Heart left ventricle (tissue), 16 donors: ENCODE data around the gene CLK2. TPM values are rescaled to one million over a fixed set of nuclear protein-coding genes. Genes with fewer than 3 reads are reported as not detected.
"Not testable (repeated sequence)": the region's sequence is repeated elsewhere in the genome, so short reads cannot be mapped to it uniquely, and the experiment has no call there.

Source experiments
- ATAC-seq, 4 donors: fragments of 200-7000 bp; cut with Tn5 transposase; one replicate each; pipeline ENCODE4 v1.9.1; 2020 to 2022; ENCODE audit warnings: moderate library complexity in 4 of 4, mild to moderate bottlenecking in 3 of 4, moderate number of reproducible peaks in 1 of 4
- DNase-seq, 5 donors: peaks; one replicate each; pipeline ENCODE4 v3.0.0-alpha.2; 2020
- H3K27ac ChIP-seq, 12 donors: fragments of 200-600 bp; sonication (generic) in 4 of 12; one replicate each; pipeline versions ENCODE4 v1.5.0 to v1.8.0; 2016 to 2022; ENCODE audit warnings: mild to moderate bottlenecking in 2 of 12
- H3K27me3 ChIP-seq, 9 donors: fragments of 200-600 bp; sonication (generic) in 2 of 9; one replicate each; pipeline versions ENCODE4 v1.5.1 to v1.8.0; 2016 to 2022; ENCODE audit warnings: mild to moderate bottlenecking in 3 of 9
- H3K36me3 ChIP-seq, 9 donors: fragments of 200-600 bp; sonication (generic) in 2 of 9; one replicate each; pipeline versions ENCODE4 v1.5.0 to v1.8.0; 2018 to 2022; ENCODE audit warnings: mild to moderate bottlenecking in 2 of 9
- H3K4me1 ChIP-seq, 12 donors: fragments of 200-600 bp; sonication (generic) in 4 of 12; one replicate each; pipeline versions ENCODE4 v1.5.0 to v1.8.0; 2016 to 2022; ENCODE audit warnings: mild to moderate bottlenecking in 3 of 12
- H3K4me3 ChIP-seq, 12 donors: fragments of 200-600 bp; sonication (generic) in 4 of 12; one replicate each; pipeline versions ENCODE4 v1.5.0 to v1.8.0; 2017 to 2022; ENCODE audit warnings: mild to moderate bottlenecking in 9 of 12, moderate library complexity in 4 of 12
- H3K9me3 ChIP-seq, 12 donors: fragments of 200-600 bp; sonication (generic) in 4 of 12; one replicate each; pipeline versions ENCODE4 v1.5.0 to v1.8.0; 2016 to 2022; ENCODE audit warnings: mild to moderate bottlenecking in 1 of 12
- CTCF ChIP-seq, 12 donors: fragments of 200-600 bp; sonication (generic) in 4 of 12; IDR thresholded peaks; one replicate each; pipeline versions ENCODE4 v1.5.0 to v1.8.0; 2018 to 2022; ENCODE audit warnings: antibody characterized with exemption in 12 of 12, mild to moderate bottlenecking in 5 of 12
- POLR2A ChIP-seq, 2 donors: fragments of 450-650 bp; IDR thresholded peaks; one replicate each; pipeline ENCODE4 v1.6.1; 2017; ENCODE audit warnings: antibody characterized with exemption in 2 of 2, mild to moderate bottlenecking in 2 of 2, moderate library complexity in 2 of 2
- WGBS, 4 donors: extraction: QIAGEN DNeasy Blood & Tissue Kit in 2 of 4; methylation state at CpG; one replicate each; pipeline versions ENCODE4 v1.1.5 to v1.1.7; 2013 to 2018; 5-methylcytosine and 5-hydroxymethylcytosine counted together
- intact Hi-C, 10 donors: fragments of 100-400 bp; cut with DNase I; formaldehyde crosslinking; loops; one replicate each; pipeline versions ENCODE4 v1.11.1 to v1.14.2; 2022
- polyA plus RNA-seq, 2 donors: library from polyadenylated mRNA; stranded (reverse); fragments of 200-250 nt; gene quantifications; one replicate each; pipeline ENCODE4 v1.2.3, GENCODE V29; 2013
- total RNA-seq, 9 donors: library from RNA; depleted of rRNA in 2 of 9; stranded (reverse); fragments of >200 nt in 2 of 9; fragmentation: NEBNext Ultra II Directional in 3 of 9; extraction: Animal tissue kit (Norgen Biotek cat#: 25700) in 3 of 9; gene quantifications; one replicate each; pipeline versions ENCODE4 v1.1.0 to v1.2.4, GENCODE V29; 2016 to 2023
- donor health status: ischemic (EF 13 %, LVEDD 7.1; RV severe dilation, severe dysfunction).
- donor health status: healthy with polysubstance abuse.
- donor health status: DM: no; HTN: yes; CAD: no.
- donor health status: DM: no; HTN: no; CAD: no.
- donor health status: ischemic (EF 25% LVEDD 6.9; RV normal size, moderate dysfunction).
- donor health status: ischemic (EF 25% LVEDD 5.7; RV mildly dilated, moderate dysfunction).
- donor health status: healthy.
- donor health status: DM: yes; HTN: yes; CAD: no.
- donor health status: ischemic (EF 35%, LVEDD 5.7; RV mildly dilated, moderate dysfunction).
- donor health status: nonischemic (EF 11% LVEDD 7.7; RV severe dilation, severe dysfunction).
- donor health status: DM: yes; HTN: yes; CAD: no.
- donor health status: PGD.
- donor health status: ischemic (EF 29% LVEDD 5.4; RV normal size, mild dysfunction).
- donor health status: nonischemic (EF 23%, LVEDD 6.1; RV moderate dilation, normal function).

Gene CLK2
- total and polyA plus RNA-seq, 11 donors, result 9.6 to 26.1 (median 17.2) TPM

GRCh38 chr1:155226188-155226909 is 47.0 kb downstream of the CLK2 start:
- peak overlapping the region; percentile 15 to 77 (median 62) for H3K4me3 ChIP-seq
- intact Hi-C loops, result loop anchor here in 8 of 10 donors (1.0 to 10.0 kb wide), 6 partner anchors 17 to 52 kb away; partner anchors contain the start of genes KRTCAP2 (in 2 of the 8), MTX1 (in 2 of the 8), TRIM46 (in 2 of the 8) and THBS3 (in 1 of the 8)
- H3K36me3 ChIP-seq, result no peaks in the 10 kb centered on the region
- no peaks in the 10 kb centered on the region for H3K9me3 ChIP-seq
- no peaks in the 10 kb centered on the region for H3K27me3 ChIP-seq
- ATAC-seq (peak; percentile 23 to 52 (median 44)), DNase-seq (peak; percentile 63 to 78 (median 70))
- WGBS, 4 donors, result 0 to 1% (median 0%) methylated on average over 7 of the region's 7 CpGs
- H3K4me1 ChIP-seq, result peaks cover 0 to 63% (median 16%) of the 10 kb centered on the region in 12 donors
- no peak for TF ChIP-seq POLR2A (IDR thresholded peaks at IDR 0.05)
- peak; percentile 10 to 65 (median 60) for TF ChIP-seq CTCF (IDR thresholded peaks at IDR 0.05)
- H3K27ac ChIP-seq, result peak overlapping the region; percentile 24 to 92 (median 87)

- WGBS, 4 donors, result 97 to 99% (median 98%) methylated on average over 8 of the region's 8 CpGs
- not testable (repeated sequence) for H3K9me3 ChIP-seq, ATAC-seq, H3K36me3 ChIP-seq, H3K4me3 ChIP-seq, DNase-seq, H3K27me3 ChIP-seq
- intact Hi-C loops, result loop anchor here in 7 of 10 donors (2.0 to 10.0 kb wide), 3 partner anchors 48 to 51 kb away; partner anchors contain the start of genes KRTCAP2 (in 2 of the 7) and TRIM46 (in 2 of the 7)
- H3K4me1 ChIP-seq, result peaks cover 0 to 71% (median 16%) of the 10 kb centered on the region in 12 donors
- peak overlapping the region in 2 of 12 donors; percentile 89 to 92 for H3K27ac ChIP-seq
Measured at GRCh38 chr1:155225404-155225759, 47.9 kb downstream of the CLK2 start.

- H3K4me3 ChIP-seq, result no peak overlapping the region
- H3K27ac ChIP-seq, result peak overlapping the region in 1 of 12 donors; percentile 1
- DNase-seq (no peak), ATAC-seq (no peak)
- TF ChIP-seq POLR2A (IDR thresholded peaks at IDR 0.05) (no peak), CTCF (IDR thresholded peaks at IDR 0.05) (no peak)
- intact Hi-C loops, result loop anchor here in 2 of 10 donors (10.0 kb wide), 1 partner anchor 48 kb away; the partner anchor contains the start of genes KRTCAP2 (in 2 of the 2) and TRIM46 (in 2 of the 2)
- no peaks in the 10 kb centered on the region for H3K9me3 ChIP-seq
- H3K36me3 ChIP-seq, result no peaks in the 10 kb centered on the region
- peaks cover 0 to 85% (median 18%) of the 10 kb centered on the region in 12 donors for H3K4me1 ChIP-seq
- 80 to 89% (median 86%) methylated on average over 7 of the region's 7 CpGs for WGBS, 4 donors
- no peaks in the 10 kb centered on the region for H3K27me3 ChIP-seq
Measured at GRCh38 chr1:155223047-155223446, 50.3 kb downstream of the CLK2 start.

- intact Hi-C loops, result loop anchor here in 2 of 10 donors (10.0 kb wide), 1 partner anchor 46 kb away; the partner anchor contains the start of genes KRTCAP2 (in 2 of the 2) and TRIM46 (in 2 of the 2)
- peak in 1 of 5 donors; percentile 2 for DNase-seq
- H3K27me3 ChIP-seq, H3K9me3 ChIP-seq, H3K36me3 ChIP-seq, H3K4me3 ChIP-seq, ATAC-seq: not testable (repeated sequence)
- WGBS, 4 donors, result 85 to 91% (median 88%) methylated on average over 10 of the region's 10 CpGs
- peaks cover 0 to 63% (median 4%) of the 10 kb centered on the region in 12 donors for H3K4me1 ChIP-seq
- H3K27ac ChIP-seq, result peak overlapping the region in 1 of 12 donors; percentile 65
Measured at GRCh38 chr1:155220211-155220965, 52.9 kb downstream of the CLK2 start.
